Spleen (tissue), 7 donors: ENCODE results near the gene NFKBIZ.

ENCODE experiments used
- CTCF ChIP-seq, 11 experiments: fragments of 200-600 bp in 7 of 11; fragments of 450-650 bp in 4 of 11; sonication (generic) in 4 of 11; IDR thresholded peaks in 8 of 11; conservative IDR thresholded peaks in 3 of 11; 1 replicate in 7 of 11; 2 replicates in 4 of 11; pipeline versions ENCODE4 v1.4.0 to v1.8.0; 2016 to 2021; ENCODE audit warnings: antibody characterized with exemption in 11 of 11, inconsistent platforms in 4 of 11, mild to moderate bottlenecking in 1 of 11
- POLR2A ChIP-seq, 3 donors: fragments of 450-650 bp; IDR thresholded peaks; one replicate each; pipeline ENCODE4 v1.5.1; 2017; ENCODE audit warnings: antibody characterized with exemption in 3 of 3, mild to moderate bottlenecking in 1 of 3
- donor health status: DM: no; HTN: no; CAD: no; lungs with moderate emphysema.
- donor health status: DM: no; HTN: no; CAD: no.
- donor health status: DM: no; HTN: no; CAD: no.

GRCh38 chr3:101848326-101848725, 988 bp upstream of the NFKBIZ start:
- TF ChIP-seq POLR2A (IDR thresholded peaks at IDR 0.05) (no peak), CTCF (IDR thresholded peaks at IDR 0.05 in 8 of 11, conservative IDR thresholded peaks at IDR 0.05 in 3 of 11) (no peak)
